Natural killer cell (primary cell): Measurements from ENCODE around the gene RBM5. TPM values are rescaled to one million over a fixed set of nuclear protein-coding genes. Genes with fewer than 3 reads are reported as not detected.

Source experiments
- ATAC-seq, 3 donors: fragments of 150-1000 bp in 2 of 3; fragments of 200-7000 bp in 1 of 3; cut with Tn5 transposase; 1 replicate in 1 of 3; 2 replicates in 2 of 3; pipeline ENCODE4 v1.10.0; 2021; ENCODE audit warnings: mild to moderate bottlenecking in 2 of 3, moderate library complexity in 2 of 3
- DNase-seq, 2 donors: peaks; one replicate each; pipeline versions ENCODE4 v3.0.0 to v3.0.0-alpha.2; 2013 to 2021; ENCODE audit warnings: mixed read lengths in 1 of 2
- H3K27ac ChIP-seq: one replicate; pipeline ENCODE4 v1.5.1; 2013; ENCODE audit warnings: mild to moderate bottlenecking, low read length
- H3K27me3 ChIP-seq: one replicate; pipeline ENCODE4 v1.6.1; 2013; ENCODE audit warnings: low read length; ENCODE audit not compliant: control insufficient read depth, insufficient read depth
- H3K36me3 ChIP-seq: one replicate; pipeline ENCODE4 v1.6.1; 2013; ENCODE audit warnings: low read length; ENCODE audit not compliant: control insufficient read depth, insufficient read depth
- H3K4me1 ChIP-seq: one replicate; pipeline ENCODE4 v1.6.1; 2013; ENCODE audit warnings: low read length; ENCODE audit not compliant: control insufficient read depth, insufficient read depth
- H3K4me3 ChIP-seq: one replicate; pipeline ENCODE4 v1.5.1; 2013; ENCODE audit warnings: low read length
- H3K9me3 ChIP-seq: one replicate; pipeline ENCODE4 v1.6.1; 2013; ENCODE audit warnings: low read length; ENCODE audit not compliant: control insufficient read depth, insufficient read depth
- H3K27ac Mint-ChIP-seq, 2 donors: one replicate each; pipeline ENCODE4 v1.8.0; 2022; ENCODE audit warnings: mild to moderate bottlenecking in 2 of 2, mixed read lengths in 2 of 2, moderate library complexity in 1 of 2
- H3K27me3 Mint-ChIP-seq, 2 donors: one replicate each; pipeline ENCODE4 v1.8.0; 2022; ENCODE audit warnings: low read depth in 2 of 2, mixed read lengths in 2 of 2
- H3K36me3 Mint-ChIP-seq: one replicate; pipeline ENCODE4 v1.8.0; 2022; ENCODE audit warnings: mixed read lengths
- H3K4me1 Mint-ChIP-seq, 2 donors: one replicate each; pipeline ENCODE4 v1.8.0; 2022; ENCODE audit warnings: mixed read lengths in 2 of 2
- H3K4me3 Mint-ChIP-seq: one replicate; pipeline ENCODE4 v1.8.0; 2022; ENCODE audit warnings: mild to moderate bottlenecking, moderate library complexity, mixed read lengths
- H3K9me3 Mint-ChIP-seq, 2 donors: one replicate each; pipeline ENCODE4 v1.8.0; 2022; ENCODE audit warnings: mixed read lengths in 2 of 2
- WGBS: methylation state at CpG from one replicate; pipeline ENCODE4 v1.1.7; 2013; ENCODE audit warnings: missing lambda C conversion rate; ENCODE audit not compliant: insufficient coverage; 5-methylcytosine and 5-hydroxymethylcytosine counted together
- intact Hi-C: fragments of 100-400 bp; cut with micrococcal nuclease; formaldehyde crosslinking; loops from one replicate; pipeline ENCODE4 v1.14.2; 2022
- total RNA-seq, 4 donors: library from RNA; stranded (reverse); fragments of 120-200 nt in 1 of 4; gene quantifications; one replicate each; pipeline versions ENCODE4 v1.2.3 to v1.2.4, GENCODE V29; 2013 to 2022
- TF ChIP-seq, protein P1 (sequence below): fragments of 200-600 bp; IDR thresholded peaks from one replicate; pipeline ENCODE4 v1.8.0; 2022; ENCODE audit warnings: antibody characterized with exemption

RBM5 gene
- total RNA-seq, 3 donors from 2014 or later (not counting 1 experiment from before 2014, with no cell fraction given), result 359 to 473 (median 401) TPM

- peaks cover 18% of the 10 kb centered on the region for H3K4me1 ChIP-seq
- Mint-ChIP-seq H3K36me3 (no peaks in the 10 kb centered on the region), H3K4me1 (peaks cover 6 to 29% of the 10 kb centered on the region in 2 donors), H3K9me3 (no peaks in the 10 kb centered on the region), H3K27ac (peak overlapping the region in 1 of 2 donors; percentile 42), H3K27me3 (peaks cover 23 to 37% of the 10 kb centered on the region in 2 donors), H3K4me3 (no peak overlapping the region)
- TF ChIP-seq, protein P1, sequence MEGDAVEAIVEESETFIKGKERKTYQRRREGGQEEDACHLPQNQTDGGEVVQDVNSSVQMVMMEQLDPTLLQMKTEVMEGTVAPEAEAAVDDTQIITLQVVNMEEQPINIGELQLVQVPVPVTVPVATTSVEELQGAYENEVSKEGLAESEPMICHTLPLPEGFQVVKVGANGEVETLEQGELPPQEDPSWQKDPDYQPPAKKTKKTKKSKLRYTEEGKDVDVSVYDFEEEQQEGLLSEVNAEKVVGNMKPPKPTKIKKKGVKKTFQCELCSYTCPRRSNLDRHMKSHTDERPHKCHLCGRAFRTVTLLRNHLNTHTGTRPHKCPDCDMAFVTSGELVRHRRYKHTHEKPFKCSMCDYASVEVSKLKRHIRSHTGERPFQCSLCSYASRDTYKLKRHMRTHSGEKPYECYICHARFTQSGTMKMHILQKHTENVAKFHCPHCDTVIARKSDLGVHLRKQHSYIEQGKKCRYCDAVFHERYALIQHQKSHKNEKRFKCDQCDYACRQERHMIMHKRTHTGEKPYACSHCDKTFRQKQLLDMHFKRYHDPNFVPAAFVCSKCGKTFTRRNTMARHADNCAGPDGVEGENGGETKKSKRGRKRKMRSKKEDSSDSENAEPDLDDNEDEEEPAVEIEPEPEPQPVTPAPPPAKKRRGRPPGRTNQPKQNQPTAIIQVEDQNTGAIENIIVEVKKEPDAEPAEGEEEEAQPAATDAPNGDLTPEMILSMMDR, result no peak
- no peaks in the 10 kb centered on the region for H3K9me3 ChIP-seq
- intact Hi-C loops, result no loop called here
- H3K36me3 ChIP-seq, result no peaks in the 10 kb centered on the region
- DNase-seq, result no peak
- ATAC-seq, result no peak
- WGBS, result 53% methylated on average over 19 of the region's 20 CpGs
- H3K4me3 ChIP-seq, result no peak overlapping the region
- H3K27ac ChIP-seq, result no peak overlapping the region
- H3K27me3 ChIP-seq, result peaks cover 20% of the 10 kb centered on the region
These were observed 68.1 kb downstream of the RBM5 start for GRCh38 chr3:50156549-50157493.

DNA sequence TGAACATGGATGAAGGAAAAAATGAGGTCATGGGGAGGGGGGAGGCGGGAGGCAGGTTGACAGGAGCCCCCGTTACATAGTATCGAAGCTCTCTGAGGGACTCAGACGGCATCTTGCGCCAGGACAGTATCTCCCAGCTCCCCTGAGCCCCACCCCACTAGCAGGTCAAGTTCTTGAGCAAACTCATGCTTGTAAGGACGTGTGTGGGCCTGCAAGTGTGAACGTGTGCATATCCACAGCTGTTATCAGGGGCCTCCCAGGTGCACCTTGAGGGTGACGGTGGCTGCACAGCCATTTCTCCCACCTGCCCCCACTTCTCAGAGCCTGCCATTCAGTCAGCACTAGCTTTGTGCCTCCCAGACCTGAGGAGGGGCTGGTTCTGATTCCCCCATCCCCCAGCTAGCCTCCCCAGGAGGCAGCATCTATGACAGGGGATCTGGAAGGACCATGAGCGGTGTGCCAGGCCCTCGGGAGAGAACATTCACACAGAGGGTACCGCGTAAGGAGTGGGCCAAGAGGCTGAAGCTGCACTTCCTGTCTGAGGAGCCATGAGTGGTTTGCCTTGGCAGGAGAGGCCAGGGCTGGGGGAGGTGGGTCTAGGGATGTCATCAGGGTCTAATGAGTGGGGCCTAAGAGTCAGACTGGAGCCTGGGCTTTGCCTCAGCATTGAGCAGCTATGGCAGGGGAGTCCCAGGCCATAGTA, 69.3 kb downstream of the RBM5 start:
- TF ChIP-seq, protein P1, result no peak
- no peak overlapping the region for H3K27ac Mint-ChIP-seq
- no peak overlapping the region for H3K4me3 Mint-ChIP-seq
- intact Hi-C loops, result no loop called here
- Histone ChIP-seq H3K9me3 (no peaks in the 10 kb centered on the region), H3K27ac (no peak overlapping the region), H3K4me1 (peaks cover 18% of the 10 kb centered on the region), H3K4me3 (no peak overlapping the region), H3K27me3 (peaks cover 20% of the 10 kb centered on the region), H3K36me3 (no peaks in the 10 kb centered on the region)
- no peak for DNase-seq
- 70% methylated on average over 12 of the region's 12 CpGs for WGBS
- H3K4me1 Mint-ChIP-seq, result peaks cover 6 to 29% of the 10 kb centered on the region in 2 donors
- H3K36me3 Mint-ChIP-seq, result no peaks in the 10 kb centered on the region
- peaks cover 23 to 37% of the 10 kb centered on the region in 2 donors for H3K27me3 Mint-ChIP-seq
- H3K9me3 Mint-ChIP-seq, result no peaks in the 10 kb centered on the region
- ATAC-seq, result no peak

GRCh38 chr3:50158530-50159146, 69.9 kb downstream of the RBM5 start:
- Mint-ChIP-seq H3K27me3 (peaks cover 23 to 31% of the 10 kb centered on the region in 2 donors), H3K4me3 (no peak overlapping the region), H3K27ac (no peak overlapping the region), H3K4me1 (peaks cover 6 to 23% of the 10 kb centered on the region in 2 donors), H3K9me3 (no peaks in the 10 kb centered on the region), H3K36me3 (no peaks in the 10 kb centered on the region)
- 89% methylated on average over 10 of the region's 10 CpGs for whole genome bisulfite sequencing
- no peak overlapping the region for H3K27ac ChIP-seq
- intact Hi-C loops, result no loop called here
- no peaks in the 10 kb centered on the region for H3K9me3 ChIP-seq
- H3K27me3 ChIP-seq, result peaks cover 20% of the 10 kb centered on the region
- no peak overlapping the region for H3K4me3 ChIP-seq
- no peaks in the 10 kb centered on the region for H3K36me3 ChIP-seq
- DNase-seq (no peak), ATAC-seq (no peak)
- peaks cover 18% of the 10 kb centered on the region for H3K4me1 ChIP-seq
- TF ChIP-seq, protein P1, result no peak
